Measurements from ENCODE around the gene KDM7A.

KDM7A gene

GRCh38 chr7:140053812-140054539 is 122.8 kb downstream of the KDM7A start:
- DNase-seq = no peak

- no peak for DNase-seq
Observed at GRCh38 chr7:140051820-140052219, 125.0 kb downstream of the KDM7A start.

GRCh38 chr7:140050100-140050499 is 126.7 kb downstream of the KDM7A start:
- no peak for DNase-seq

GRCh38 chr7:140049339-140050024 is 127.3 kb downstream of the KDM7A start:
- DNase-seq = no peak

- DNase-seq = no peak
Observed at GRCh38 chr7:140048989-140049338, 127.8 kb downstream of the KDM7A start.

GRCh38 chr7:140048138-140048537 is 128.6 kb downstream of the KDM7A start:
- no peak for DNase-seq

- no peak for DNase-seq
Observed at GRCh38 chr7:140047197-140047596, 129.6 kb downstream of the KDM7A start.

GRCh38 chr7:140045697-140046096 is 131.1 kb downstream of the KDM7A start:
- DNase-seq = no peak

- no peak for DNase-seq
Observed at GRCh38 chr7:140044251-140044650, 132.5 kb downstream of the KDM7A start.

GRCh38 chr7:140042386-140042670 is 134.5 kb downstream of the KDM7A start:
- no peak for DNase-seq

- no peak for DNase-seq
Observed at GRCh38 chr7:140041659-140042385, 135.0 kb downstream of the KDM7A start.

- DNase-seq = no peak
Observed at GRCh38 chr7:140039896-140040295, 136.9 kb downstream of the KDM7A start.

- no peak for DNase-seq
Observed at GRCh38 chr7:140039066-140039465, 137.7 kb downstream of the KDM7A start.

GRCh38 chr7:140036224-140036962 is 140.4 kb downstream of the KDM7A start:
- DNase-seq = no peak

GRCh38 chr7:140035400-140036223 is 141.2 kb downstream of the KDM7A start:
- no peak for DNase-seq

Data from NCI-H526 treated with DMSO at 0.1 percent for 48 hours (cell line).